ENCODE measurements around the gene MAST4. TPM values are rescaled to one million over a fixed set of nuclear protein-coding genes. Genes with fewer than 3 reads are reported as not detected.
"Not testable (repeated sequence)": the region's sequence is repeated elsewhere in the genome, so short reads cannot be mapped to it uniquely, and the experiment has no call there.

MAST4 gene
- total RNA-seq, 1 donor, result 12.7 TPM

DNA sequence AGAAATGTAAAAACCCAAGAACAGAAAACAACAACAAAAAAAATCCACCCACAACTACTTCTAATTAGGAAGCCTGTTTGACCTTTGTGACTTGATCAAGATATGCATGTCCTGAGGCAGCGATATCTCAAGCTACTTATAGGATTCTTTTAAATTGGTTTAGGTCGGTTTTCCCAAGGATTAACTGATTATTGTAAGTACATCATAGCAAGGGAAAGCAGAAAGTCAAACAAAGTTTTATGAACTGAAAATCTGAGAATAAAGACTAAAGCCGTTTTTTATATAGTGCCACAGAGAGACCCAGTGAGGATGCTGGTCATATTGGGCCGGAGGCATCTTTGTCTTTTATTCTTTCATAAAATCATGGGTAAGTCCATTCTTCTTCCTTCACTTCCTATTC lies 528.4 kb downstream of the MAST4 start:
- Histone ChIP-seq H3K36me3 (ENCODE audit: insufficient read depth, low read length) (no peaks in the 10 kb centered on the region), H3K9me3 (ENCODE audit: low read depth, low read length) (no peaks in the 10 kb centered on the region), H2AFZ (ENCODE audit: low read length) (no peak overlapping the region), H3K4me3 (ENCODE audit: insufficient read depth, low read length) (no peak overlapping the region), H3K27me3 (ENCODE audit: insufficient read depth, low read length) (no peaks in the 10 kb centered on the region), H3K4me1 (ENCODE audit: insufficient read depth, low read length) (no peaks in the 10 kb centered on the region), H3K4me2 (ENCODE audit: insufficient read depth, low read length) (no peak overlapping the region), H3K79me2 (ENCODE audit: insufficient read depth, low read length) (no peaks in the 10 kb centered on the region), H4K20me1 (ENCODE audit: insufficient read depth, low read length) (no peaks in the 10 kb centered on the region), H3K27ac (ENCODE audit: low read depth, low read length) (no peak overlapping the region)
- DNase-seq (ENCODE audit: insufficient read length, low spot score, missing footprints), result no peak
- TF ChIP-seq, protein P1, sequence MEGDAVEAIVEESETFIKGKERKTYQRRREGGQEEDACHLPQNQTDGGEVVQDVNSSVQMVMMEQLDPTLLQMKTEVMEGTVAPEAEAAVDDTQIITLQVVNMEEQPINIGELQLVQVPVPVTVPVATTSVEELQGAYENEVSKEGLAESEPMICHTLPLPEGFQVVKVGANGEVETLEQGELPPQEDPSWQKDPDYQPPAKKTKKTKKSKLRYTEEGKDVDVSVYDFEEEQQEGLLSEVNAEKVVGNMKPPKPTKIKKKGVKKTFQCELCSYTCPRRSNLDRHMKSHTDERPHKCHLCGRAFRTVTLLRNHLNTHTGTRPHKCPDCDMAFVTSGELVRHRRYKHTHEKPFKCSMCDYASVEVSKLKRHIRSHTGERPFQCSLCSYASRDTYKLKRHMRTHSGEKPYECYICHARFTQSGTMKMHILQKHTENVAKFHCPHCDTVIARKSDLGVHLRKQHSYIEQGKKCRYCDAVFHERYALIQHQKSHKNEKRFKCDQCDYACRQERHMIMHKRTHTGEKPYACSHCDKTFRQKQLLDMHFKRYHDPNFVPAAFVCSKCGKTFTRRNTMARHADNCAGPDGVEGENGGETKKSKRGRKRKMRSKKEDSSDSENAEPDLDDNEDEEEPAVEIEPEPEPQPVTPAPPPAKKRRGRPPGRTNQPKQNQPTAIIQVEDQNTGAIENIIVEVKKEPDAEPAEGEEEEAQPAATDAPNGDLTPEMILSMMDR (IDR thresholded peaks at IDR 0.05; ENCODE audit: extremely low read depth, low read depth, low read length), result no peak

DNA sequence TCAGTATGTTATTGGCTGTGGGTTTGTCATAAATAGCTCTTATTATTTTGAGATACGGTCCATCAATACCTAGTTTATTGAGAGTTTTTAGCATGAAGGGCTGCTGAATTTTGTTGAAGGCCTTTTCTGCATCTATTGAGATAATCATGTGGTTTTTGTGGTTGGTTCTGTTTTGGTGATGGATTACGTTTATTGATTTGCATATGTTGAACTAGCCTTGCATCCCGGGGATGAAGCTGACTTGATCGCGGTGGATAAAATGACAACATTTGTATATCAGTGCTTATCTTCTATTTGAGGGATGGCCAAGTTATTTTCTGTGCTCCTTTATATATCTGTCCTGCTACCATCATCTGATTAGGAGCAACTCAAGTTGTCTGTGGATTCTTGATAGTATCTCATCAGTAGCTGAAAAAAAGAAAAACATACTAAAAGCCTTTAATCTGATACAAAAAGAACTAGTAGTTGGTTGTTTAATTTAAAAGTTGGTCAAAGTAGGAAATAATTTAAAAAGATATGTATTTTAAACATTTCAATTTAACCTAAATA lies 531.2 kb downstream of the MAST4 start:
- not testable (repeated sequence) for H3K4me3 ChIP-seq (ENCODE audit: insufficient read depth, low read length); H3K4me2 ChIP-seq (ENCODE audit: insufficient read depth, low read length); H3K27me3 ChIP-seq (ENCODE audit: insufficient read depth, low read length); H2AFZ ChIP-seq (ENCODE audit: low read length); H3K27ac ChIP-seq (ENCODE audit: low read depth, low read length); DNase-seq (ENCODE audit: insufficient read length, low spot score, missing footprints); H3K79me2 ChIP-seq (ENCODE audit: insufficient read depth, low read length); H3K4me1 ChIP-seq (ENCODE audit: insufficient read depth, low read length); H4K20me1 ChIP-seq (ENCODE audit: insufficient read depth, low read length); H3K9me3 ChIP-seq (ENCODE audit: low read depth, low read length); H3K36me3 ChIP-seq (ENCODE audit: insufficient read depth, low read length)

DNA sequence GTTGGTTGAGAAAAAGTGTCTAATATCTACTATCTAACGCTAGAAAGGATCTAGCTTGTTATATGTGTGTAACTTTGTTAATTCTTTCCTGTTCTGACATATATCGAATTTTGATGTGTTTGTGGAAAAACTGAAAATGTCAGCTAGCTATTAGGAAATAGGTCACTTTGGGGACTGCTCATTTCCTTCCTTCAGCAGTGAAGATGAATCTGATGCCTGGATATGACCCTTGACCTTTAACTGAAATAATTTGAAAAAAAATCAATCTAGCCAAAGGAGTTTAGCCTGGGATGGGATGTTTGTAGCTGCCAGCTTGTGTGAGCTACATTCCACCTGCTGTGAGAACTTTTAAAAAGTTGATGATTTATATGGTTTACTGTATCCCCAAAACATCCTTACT lies 533.6 kb downstream of the MAST4 start:
- no peak overlapping the region for H3K27ac ChIP-seq (ENCODE audit: low read depth, low read length)
- H3K4me2 ChIP-seq (ENCODE audit: insufficient read depth, low read length), result no peak overlapping the region
- H3K36me3 ChIP-seq (ENCODE audit: insufficient read depth, low read length), result no peaks in the 10 kb centered on the region
- H3K9me3 ChIP-seq (ENCODE audit: low read depth, low read length), result no peaks in the 10 kb centered on the region
- H3K4me1 ChIP-seq (ENCODE audit: insufficient read depth, low read length), result no peaks in the 10 kb centered on the region
- DNase-seq (ENCODE audit: insufficient read length, low spot score, missing footprints), result no peak
- no peaks in the 10 kb centered on the region for H3K27me3 ChIP-seq (ENCODE audit: insufficient read depth, low read length)
- no peak overlapping the region for H2AFZ ChIP-seq (ENCODE audit: low read length)
- no peaks in the 10 kb centered on the region for H3K79me2 ChIP-seq (ENCODE audit: insufficient read depth, low read length)
- H3K4me3 ChIP-seq (ENCODE audit: insufficient read depth, low read length), result no peak overlapping the region
- no peaks in the 10 kb centered on the region for H4K20me1 ChIP-seq (ENCODE audit: insufficient read depth, low read length)
- TF ChIP-seq, protein P1 (IDR thresholded peaks at IDR 0.05; ENCODE audit: extremely low read depth, low read depth, low read length), result no peak

DNA sequence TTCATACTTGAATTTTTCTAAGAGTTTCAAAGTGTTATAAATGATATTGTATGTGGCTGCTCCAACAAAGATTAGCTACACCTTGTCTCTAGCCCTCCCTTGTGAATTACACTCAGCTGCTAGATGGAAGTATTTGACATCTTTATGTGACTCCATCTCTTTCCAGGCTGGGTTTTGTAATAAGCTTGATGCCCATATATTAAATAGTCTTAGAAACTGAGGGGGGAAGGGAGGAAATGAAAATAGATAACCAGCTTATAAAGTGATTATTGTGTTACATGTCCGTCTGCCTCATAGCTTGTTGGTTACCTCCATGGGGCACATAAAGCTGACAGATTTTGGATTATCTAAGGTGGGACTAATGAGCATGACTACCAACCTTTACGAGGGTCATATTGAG lies 537.0 kb downstream of the MAST4 start:
- DNase-seq (ENCODE audit: insufficient read length, low spot score, missing footprints), result no peak
- no peaks in the 10 kb centered on the region for H4K20me1 ChIP-seq (ENCODE audit: insufficient read depth, low read length)
- H3K4me2 ChIP-seq (ENCODE audit: insufficient read depth, low read length), result no peak overlapping the region
- H3K36me3 ChIP-seq (ENCODE audit: insufficient read depth, low read length), result no peaks in the 10 kb centered on the region
- TF ChIP-seq, protein P1 (IDR thresholded peaks at IDR 0.05; ENCODE audit: extremely low read depth, low read depth, low read length), result no peak
- H3K27me3 ChIP-seq (ENCODE audit: insufficient read depth, low read length), result no peaks in the 10 kb centered on the region
- no peak overlapping the region for H3K27ac ChIP-seq (ENCODE audit: low read depth, low read length)
- no peak overlapping the region for H2AFZ ChIP-seq (ENCODE audit: low read length)
- no peak overlapping the region for H3K4me3 ChIP-seq (ENCODE audit: insufficient read depth, low read length)
- H3K79me2 ChIP-seq (ENCODE audit: insufficient read depth, low read length), result no peaks in the 10 kb centered on the region
- no peaks in the 10 kb centered on the region for H3K9me3 ChIP-seq (ENCODE audit: low read depth, low read length)
- H3K4me1 ChIP-seq (ENCODE audit: insufficient read depth, low read length), result no peaks in the 10 kb centered on the region
